HEK293 (cell line): ENCODE data around the gene VRTN.
"Not testable (repeated sequence)": the region's sequence is repeated elsewhere in the genome, so short reads cannot be mapped to it uniquely, and the experiment has no call there.

Experiments used
- CTCF ChIA-PET: fragments of 350-600 bp; formaldehyde crosslinking; extraction: SDS; loops from one replicate; lab custom pipeline; 2021; ENCODE audit warnings: antibody characterized with exemption; lab: Yijun Ruan, JAX
- POLR2A ChIA-PET: fragments of 300-600 bp; formaldehyde crosslinking; extraction: SDS; loops from one replicate; lab custom pipeline; 2020; ENCODE audit warnings: antibody characterized with exemption, inconsistent platforms; lab: Yijun Ruan, JAX
- H3K27ac ChIP-seq: fragments of 200-500 bp; sonication (Bioruptor generic); 2 replicates; pipeline ENCODE4 v1.5.1; 2014; ENCODE audit warnings: low read depth, low read length, control low read depth, inconsistent platforms; ENCODE audit errors: extremely low read depth
- H3K36me3 ChIP-seq, 2 experiments: fragments of 200-500 bp in 1 of 2; sonication (Bioruptor generic) in 1 of 2; 1 replicate in 1 of 2; 2 replicates in 1 of 2; pipeline ENCODE4 v1.5.1; 2014 to 2017; ENCODE audit warnings: inconsistent platforms in 2 of 2, low read length in 2 of 2; ENCODE audit not compliant: control insufficient read depth in 2 of 2, insufficient read depth in 1 of 2
- H3K4me1 ChIP-seq: fragments of 200-500 bp; sonication (Bioruptor generic); 2 replicates; pipeline ENCODE4 v1.5.1; 2014; ENCODE audit warnings: mild to moderate bottlenecking, low read length, inconsistent platforms; ENCODE audit not compliant: control insufficient read depth, insufficient read depth
- H3K4me3 ChIP-seq: 2 replicates; pipeline ENCODE4 v1.5.1; 2011; ENCODE audit warnings: low read depth, mild to moderate bottlenecking, control low read depth, low read length, moderate library complexity
- H3K9me3 ChIP-seq: fragments of 200-500 bp; sonication (Bioruptor generic); 2 replicates; pipeline ENCODE4 v1.5.1; 2014; ENCODE audit warnings: low read depth, low read length, inconsistent platforms; ENCODE audit not compliant: control insufficient read depth, insufficient read depth
- GLI4 ChIP-seq: fragments of 450-650 bp; formaldehyde crosslinking; IDR thresholded peaks from 2 replicates; pipeline ENCODE4 v1.5.1; 2016; ENCODE audit warnings: missing biosample characterization, missing genetic modification characterization
- HOXC10 ChIP-seq: sonication (generic); formaldehyde crosslinking; IDR thresholded peaks from 2 replicates; pipeline ENCODE4 v1.8.1; 2023; ENCODE audit warnings: mild to moderate bottlenecking, missing genetic modification reagents
- KLF10 ChIP-seq: fragments of 450-650 bp; IDR thresholded peaks from 2 replicates; pipeline ENCODE4 v1.5.1; 2018; ENCODE audit warnings: missing biosample characterization, mild to moderate bottlenecking, missing genetic modification characterization
- KLF17 ChIP-seq: fragments of 450-650 bp; formaldehyde crosslinking; IDR thresholded peaks from 2 replicates; pipeline ENCODE4 v1.5.1; 2016; ENCODE audit warnings: missing biosample characterization, missing genetic modification characterization
- KLF8 ChIP-seq: fragments of 450-650 bp; formaldehyde crosslinking; IDR thresholded peaks from 2 replicates; pipeline ENCODE4 v1.5.1; 2016; ENCODE audit warnings: missing biosample characterization, missing genetic modification characterization
- PRDM1 ChIP-seq: fragments of 450-650 bp; formaldehyde crosslinking; IDR thresholded peaks from 2 replicates; pipeline ENCODE4; 2016; ENCODE audit warnings: missing biosample characterization, missing genetic modification characterization
- REPIN1 ChIP-seq: fragments of 450-650 bp; formaldehyde crosslinking; IDR thresholded peaks from 2 replicates; pipeline ENCODE4 v1.5.1; 2017; ENCODE audit warnings: missing biosample characterization, missing genetic modification characterization, low read depth
- TRIM28 ChIP-seq: IDR thresholded peaks from 2 replicates; pipeline ENCODE4 v1.6.1; 2011; ENCODE audit warnings: low read length, control low read depth, borderline replicate concordance
- YY1 ChIP-seq: fragments of 450-650 bp; formaldehyde crosslinking; IDR thresholded peaks from 2 replicates; pipeline ENCODE4 v1.5.1; 2018; ENCODE audit warnings: missing biosample characterization, missing genetic modification characterization
- ZBTB20 ChIP-seq: fragments of 450-650 bp; formaldehyde crosslinking; IDR thresholded peaks from 2 replicates; pipeline ENCODE4 v1.5.1; 2016; ENCODE audit warnings: missing biosample characterization, missing genetic modification characterization
- ZIC2 ChIP-seq: fragments of 450-650 bp; formaldehyde crosslinking; IDR thresholded peaks from 2 replicates; pipeline ENCODE4 v1.5.1; 2016; ENCODE audit warnings: missing biosample characterization, missing genetic modification characterization
- ZNF121 ChIP-seq: fragments of 450-650 bp; formaldehyde crosslinking; IDR thresholded peaks from 2 replicates; pipeline ENCODE4 v1.5.1; 2016; ENCODE audit warnings: missing biosample characterization, missing genetic modification characterization
- ZNF398 ChIP-seq: fragments of 450-650 bp; formaldehyde crosslinking; IDR thresholded peaks from 2 replicates; pipeline ENCODE4 v1.5.1; 2017; ENCODE audit warnings: missing biosample characterization, missing genetic modification characterization
- ZNF426 ChIP-seq: fragments of 450-650 bp; formaldehyde crosslinking; IDR thresholded peaks from 2 replicates; pipeline ENCODE4 v1.5.1; 2017; ENCODE audit warnings: missing biosample characterization, missing genetic modification characterization, mild to moderate bottlenecking, inconsistent platforms, moderate library complexity
- ZNF433 ChIP-seq: fragments of 450-650 bp; formaldehyde crosslinking; IDR thresholded peaks from 2 replicates; pipeline ENCODE4 v1.5.1; 2016; ENCODE audit warnings: missing biosample characterization, missing genetic modification characterization, low read depth
- ZNF664 ChIP-seq: fragments of 450-650 bp; formaldehyde crosslinking; IDR thresholded peaks from 2 replicates; pipeline ENCODE4 v1.5.1; 2016; ENCODE audit warnings: missing biosample characterization, missing genetic modification characterization
- ZSCAN30 ChIP-seq: fragments of 450-650 bp; IDR thresholded peaks from 2 replicates; pipeline ENCODE4 v1.5.1; 2018; ENCODE audit warnings: missing biosample characterization, mild to moderate bottlenecking, missing genetic modification characterization, moderate library complexity
- TF ChIP-seq, protein P1 (sequence below): fragments of 450-650 bp; formaldehyde crosslinking; IDR thresholded peaks from 2 replicates; pipeline ENCODE4 v1.5.1; 2016; ENCODE audit warnings: missing biosample characterization, missing genetic modification characterization

VRTN gene

DNA sequence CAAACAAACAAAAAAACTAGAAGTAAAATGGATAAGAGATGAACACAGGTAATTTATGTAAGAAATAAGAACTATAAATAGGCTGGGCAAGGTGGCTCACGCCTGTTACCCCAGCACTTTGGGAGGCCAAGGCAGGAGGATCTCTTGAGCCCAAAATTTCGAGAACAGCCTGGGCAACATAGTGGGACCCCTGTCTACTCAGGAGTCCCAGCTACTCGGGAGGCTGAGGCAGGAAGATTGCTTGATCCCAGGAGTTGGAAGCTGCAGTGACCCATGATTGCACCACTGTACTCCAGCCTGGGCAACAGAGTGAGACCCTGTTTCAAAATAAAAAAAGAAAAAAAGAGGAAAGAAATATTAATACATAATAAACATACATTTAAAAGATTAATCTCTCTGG lies 22.8 kb upstream of the VRTN start:
- Histone ChIP-seq H3K4me1 (peaks cover 6% of the 10 kb centered on the region; the same call in 1 of the 2 replicates), H3K4me3 (no peak overlapping the region), H3K36me3 (no peaks in the 10 kb centered on the region), H3K27ac (no peak overlapping the region), H3K9me3 (no peaks in the 10 kb centered on the region)
- POLR2A ChIA-PET: no interaction called here
- no peak for TF ChIP-seq PRDM1 (tag by site-specific recombination)
- TF ChIP-seq KLF8 (tag by site-specific recombination): no peak
- peak; percentile 76 for TF ChIP-seq ZNF121
- TF ChIP-seq KLF10 (tag by site-specific recombination): no peak
- no peak for TF ChIP-seq ZNF433 (tag by site-specific recombination)
- TF ChIP-seq KLF17 (tag by site-specific recombination): no peak
- no peak for TF ChIP-seq ZSCAN30 (tag by site-specific recombination)
- CTCF ChIA-PET: interaction anchor here (0.7 to 1.8 kb wide), 10 partner anchors 13 to 1648 kb away, joined by 3 to 9 read pairs (median 4); partner anchors contain the start of gene SYNDIG1L

- Histone ChIP-seq H3K27ac (peak overlapping the region; percentile 19; the same call in 1 of the 2 replicates), H3K36me3 (no peaks in the 10 kb centered on the region), H3K4me1 (peaks cover 6% of the 10 kb centered on the region; the same call in 1 of the 2 replicates), H3K9me3 (no peaks in the 10 kb centered on the region), H3K4me3 (no peak overlapping the region)
- TF ChIP-seq ZIC2 (tag by site-specific recombination): peak; percentile 65; the same call in 1 of the 2 replicates
- peak; percentile 28; the same call in 1 of the 2 replicates for TF ChIP-seq ZNF398 (tag by site-specific recombination)
- no peak for TF ChIP-seq ZNF426 (tag by site-specific recombination)
- TF ChIP-seq, protein P1, sequence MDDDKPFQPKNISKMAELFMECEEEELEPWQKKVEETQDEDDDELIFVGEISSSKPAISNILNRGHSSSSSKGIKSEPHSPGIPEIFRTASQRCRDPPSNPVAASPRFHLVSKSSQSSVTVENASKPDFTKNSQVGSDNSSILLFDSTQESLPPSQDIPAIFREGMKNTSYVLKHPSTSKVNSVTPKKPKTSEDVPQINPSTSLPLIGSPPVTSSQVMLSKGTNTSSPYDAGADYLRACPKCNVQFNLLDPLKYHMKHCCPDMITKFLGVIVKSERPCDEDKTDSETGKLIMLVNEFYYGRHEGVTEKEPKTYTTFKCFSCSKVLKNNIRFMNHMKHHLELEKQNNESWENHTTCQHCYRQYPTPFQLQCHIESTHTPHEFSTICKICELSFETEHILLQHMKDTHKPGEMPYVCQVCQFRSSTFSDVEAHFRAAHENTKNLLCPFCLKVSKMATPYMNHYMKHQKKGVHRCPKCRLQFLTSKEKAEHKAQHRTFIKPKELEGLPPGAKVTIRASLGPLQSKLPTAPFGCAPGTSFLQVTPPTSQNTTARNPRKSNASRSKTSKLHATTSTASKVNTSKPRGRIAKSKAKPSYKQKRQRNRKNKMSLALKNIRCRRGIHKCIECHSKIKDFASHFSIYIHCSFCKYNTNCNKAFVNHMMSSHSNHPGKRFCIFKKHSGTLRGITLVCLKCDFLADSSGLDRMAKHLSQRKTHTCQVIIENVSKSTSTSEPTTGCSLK (tag by site-specific recombination): no peak
- peak; percentile 58; the same call in 1 of the 2 replicates for TF ChIP-seq ZNF664 (tag by site-specific recombination)
- no peak for TF ChIP-seq YY1 (tag by site-specific recombination)
- no peak for TF ChIP-seq HOXC10 (CRISPR knock-in tag)
- TF ChIP-seq TRIM28: 0 out of 2 replicates have a peak, but pooled peaks have one; percentile 32
- no peak for TF ChIP-seq GLI4
- no peak for TF ChIP-seq REPIN1 (tag by site-specific recombination)
- TF ChIP-seq ZBTB20 (tag by site-specific recombination): peak; percentile 84
- ChIA-PET POLR2A (interaction anchor here (0.6 to 1.1 kb wide), 2 partner anchors 24 to 25 kb away, joined by 3 to 5 read pairs; partner anchors contain the start of gene ABCD4), CTCF (interaction anchor here (0.6 to 1.8 kb wide), 10 partner anchors 14 to 159 kb away, joined by 3 to 9 read pairs (median 4); partner anchors contain the start of gene ABCD4)
Measured at GRCh38 chr14:74326369-74327152, 21.7 kb upstream of the VRTN start.

GRCh38 chr14:74329950-74330552 lies 18.2 kb upstream of the VRTN start:
- H3K36me3 ChIP-seq, H3K4me3 ChIP-seq, POLR2A ChIA-PET, H3K4me1 ChIP-seq, H3K27ac ChIP-seq, H3K9me3 ChIP-seq: not testable (repeated sequence)
- CTCF ChIA-PET: interaction anchor here (0.7 kb wide), 1 partner anchor 21 kb away, joined by 3 read pairs; no protein-coding TSS in a partner anchor
